HG02798 (cell line): ENCODE data around the gene SH3BGRL3.
"Not testable (repeated sequence)": the region's sequence is repeated elsewhere in the genome, so short reads cannot be mapped to it uniquely, and the experiment has no call there.

ENCODE experiments used
- ATAC-seq: cut with Tn5 transposase; IDR thresholded peaks from one replicate; pipeline ENCODE4 v1.9.1; 2021; ENCODE audit warnings: mild to moderate bottlenecking; ENCODE audit not compliant: unreplicated experiment, poor library complexity

SH3BGRL3 gene

DNA sequence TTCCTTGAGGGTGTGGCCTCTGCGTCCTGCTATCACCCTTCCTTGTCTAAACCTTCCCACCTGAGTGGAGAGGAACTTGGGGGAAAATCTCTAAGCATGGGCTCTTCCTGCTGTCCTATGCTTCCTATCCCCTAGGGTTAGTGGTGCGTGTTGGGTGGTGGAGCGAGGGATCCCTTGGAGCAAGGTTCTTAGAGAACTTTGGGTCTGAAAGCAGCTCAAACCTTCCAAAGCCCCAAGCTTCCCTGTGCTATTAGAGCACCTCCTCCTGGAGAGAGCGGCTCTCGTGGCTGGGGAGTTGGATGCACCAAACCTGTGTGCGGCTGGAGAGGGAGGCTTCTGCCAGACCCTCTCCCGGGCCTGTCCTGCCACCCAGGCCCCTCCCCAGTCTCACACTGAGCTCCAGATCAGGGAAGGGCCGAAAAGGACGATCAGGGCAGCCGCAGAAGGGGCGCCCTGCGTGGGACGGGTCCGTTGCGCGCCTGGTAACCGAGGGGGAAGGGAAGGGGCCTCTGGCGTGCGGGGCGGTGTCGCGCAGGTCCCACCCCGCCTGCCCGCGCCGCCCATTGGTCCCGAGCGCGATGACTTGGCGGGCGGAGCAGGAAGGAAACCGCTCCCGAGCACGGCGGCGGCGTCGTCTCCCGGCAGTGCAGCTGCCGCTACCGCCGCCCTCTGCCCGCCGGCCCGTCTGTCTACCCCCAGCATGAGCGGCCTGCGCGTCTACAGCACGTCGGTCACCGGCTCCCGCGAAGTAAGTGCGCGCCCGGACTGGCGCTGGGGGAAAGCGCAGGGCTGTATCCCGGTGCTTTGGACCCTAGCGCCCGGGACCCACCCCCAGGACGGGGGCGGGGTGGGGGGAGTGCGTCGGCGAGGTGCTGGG lies at the start of gene SH3BGRL3:
SH3BGRL3 (plus strand) TSS at position 631 of the 877 bp plus-strand sequence; CDS start at position 701, 70 bp downstream.
- peak; percentile 76 for ATAC-seq

DNA sequence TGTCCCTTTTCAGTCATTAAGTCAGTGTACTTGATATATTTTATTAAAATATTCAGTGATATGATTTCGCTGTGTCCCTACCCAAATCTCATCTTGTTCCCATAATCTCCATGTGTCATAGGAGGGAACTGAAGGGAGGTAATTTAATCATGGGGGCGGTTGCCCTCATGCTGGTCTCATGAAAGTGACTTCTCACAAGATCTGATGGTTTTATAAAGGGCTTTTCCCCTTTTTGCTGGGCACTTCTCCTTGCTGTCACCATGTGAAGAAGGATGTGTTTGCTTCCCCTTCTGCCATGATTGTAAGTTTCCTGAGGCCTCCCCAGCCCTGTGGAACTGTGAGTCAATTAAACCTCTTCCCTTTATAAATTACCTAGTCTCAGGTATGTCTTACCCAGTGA lies 49.2 kb upstream of the SH3BGRL3 start:
- ATAC-seq = not testable (repeated sequence)

DNA sequence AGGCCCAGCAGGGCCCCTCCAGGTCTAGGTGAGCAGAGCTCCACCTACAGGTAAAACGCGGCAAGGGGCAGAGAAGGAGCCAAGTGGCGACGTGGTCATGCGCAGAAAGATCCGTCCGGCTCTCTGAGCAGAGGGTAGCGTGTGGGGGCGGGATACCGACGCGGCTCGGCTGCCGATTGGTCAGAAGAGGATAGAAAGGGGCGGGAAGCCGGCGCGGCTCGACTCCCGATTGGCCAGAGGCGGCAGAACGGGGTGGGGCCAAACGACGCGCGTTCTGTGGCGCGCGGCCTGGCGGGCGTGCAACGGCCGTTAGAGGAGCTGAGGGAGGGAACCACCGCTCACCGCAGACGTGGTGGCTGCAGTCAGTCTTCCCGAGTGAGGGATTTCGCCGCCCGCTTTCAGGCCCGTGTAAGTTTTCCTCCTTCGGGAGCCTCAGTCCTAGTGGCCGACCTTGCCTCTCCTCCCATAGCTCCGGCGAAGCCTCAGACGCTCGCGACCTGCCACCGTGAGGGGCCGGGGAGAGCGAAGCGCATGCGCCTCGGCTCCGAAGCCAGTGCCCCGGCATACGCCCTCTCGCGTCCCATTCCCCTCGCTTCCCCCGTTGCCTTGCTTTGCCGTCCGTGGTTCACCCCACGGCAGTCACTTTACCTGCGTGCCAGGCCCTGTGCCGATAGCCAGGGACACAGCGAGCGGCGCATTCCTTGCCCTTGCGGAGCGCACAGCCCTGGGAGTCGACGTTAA lies 45.8 kb upstream of the SH3BGRL3 start, which contains the start of gene CEP85:
CEP85 (plus strand) TSS at position 298 of the 741 bp plus-strand sequence. CDS start 5,584 bp downstream, outside the sequence.
- ATAC-seq = peak; percentile 94

DNA sequence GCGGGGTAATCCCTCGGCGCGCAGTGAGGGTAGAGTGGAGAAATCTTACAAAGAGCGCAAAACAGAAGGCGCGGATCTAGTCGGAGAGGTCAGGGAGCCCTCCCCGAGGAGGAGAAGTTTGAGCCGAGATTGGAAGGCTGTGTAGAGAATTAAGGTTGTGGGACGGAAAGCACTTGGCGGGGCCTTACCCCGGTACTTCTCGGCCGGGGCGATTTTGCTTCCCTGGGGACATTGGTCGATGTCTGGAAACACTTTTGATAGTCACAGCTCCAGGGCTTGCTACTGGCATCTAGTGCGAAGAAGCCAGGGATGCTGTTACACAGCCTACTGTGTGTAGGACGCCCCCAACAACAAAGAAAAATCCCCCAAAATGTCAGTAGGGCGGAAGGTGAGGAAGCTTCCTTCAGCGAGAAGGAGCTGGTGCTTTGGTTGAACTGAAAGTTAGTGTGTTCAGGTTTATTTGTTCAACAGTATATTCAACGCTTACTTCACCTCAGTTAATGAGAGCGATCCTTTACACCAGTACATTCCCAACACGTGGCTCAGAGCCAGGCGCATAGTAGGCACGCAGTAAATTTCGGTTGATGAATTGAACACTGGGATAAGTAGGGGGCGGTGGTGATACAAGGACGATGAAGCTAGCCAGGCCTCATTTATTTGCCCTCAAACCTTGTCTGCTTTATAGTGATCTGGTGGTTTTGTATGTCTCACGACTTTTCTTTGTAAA lies 45.1 kb upstream of the SH3BGRL3 start:
- no peak for ATAC-seq

DNA sequence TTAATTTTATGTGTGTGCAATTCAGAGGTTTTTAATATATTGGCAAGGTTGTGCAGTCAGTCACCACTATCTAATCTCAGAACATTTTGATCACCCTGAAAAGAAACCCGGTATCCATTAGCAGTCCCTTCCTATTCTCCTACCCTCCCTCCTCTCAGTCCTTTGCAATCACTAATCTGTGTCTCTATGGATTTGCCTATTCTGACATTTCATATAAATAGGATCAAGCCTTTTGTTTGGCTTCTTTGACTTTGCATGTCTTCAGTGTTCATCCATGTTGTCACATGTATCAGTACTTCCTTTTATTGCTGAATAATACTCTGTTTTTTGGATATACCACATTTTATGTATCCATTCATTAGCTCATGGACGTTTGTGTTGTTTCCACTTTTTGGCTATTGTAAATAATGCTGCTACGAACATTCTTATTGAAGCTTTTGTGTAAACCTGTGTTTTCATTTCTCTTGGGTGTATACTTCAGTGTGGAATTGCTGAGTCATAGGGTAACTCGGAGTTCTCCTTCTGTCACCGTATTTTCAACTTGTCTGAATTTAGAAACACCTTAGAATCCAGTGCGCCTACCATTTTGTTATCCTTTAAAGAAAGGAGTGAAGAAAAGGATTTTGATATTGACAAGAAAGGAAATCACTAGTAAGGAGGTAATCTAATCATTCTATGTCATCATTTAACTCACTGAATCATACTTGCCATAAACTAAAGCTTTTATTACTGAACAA lies 42.5 kb upstream of the SH3BGRL3 start:
- no peak for ATAC-seq

DNA sequence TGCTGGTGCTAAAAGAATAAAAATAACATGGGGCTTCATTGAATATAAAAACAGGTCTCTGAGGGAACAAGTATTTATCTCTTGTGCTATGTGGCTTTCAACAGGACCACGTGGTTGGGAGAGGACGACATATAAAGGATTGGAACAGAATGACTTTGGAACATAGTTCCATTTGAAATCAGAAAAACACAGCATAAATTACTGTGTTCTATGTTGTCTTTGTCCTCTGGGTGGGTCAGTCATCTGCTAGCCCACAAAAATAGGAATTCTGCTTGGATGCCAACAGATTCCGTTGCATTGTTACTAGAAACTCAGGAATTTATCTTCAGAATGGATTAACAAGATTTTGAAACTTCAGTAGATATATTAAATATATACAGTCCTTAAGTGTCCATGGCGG lies 40.0 kb upstream of the SH3BGRL3 start:
- ATAC-seq = no peak

DNA sequence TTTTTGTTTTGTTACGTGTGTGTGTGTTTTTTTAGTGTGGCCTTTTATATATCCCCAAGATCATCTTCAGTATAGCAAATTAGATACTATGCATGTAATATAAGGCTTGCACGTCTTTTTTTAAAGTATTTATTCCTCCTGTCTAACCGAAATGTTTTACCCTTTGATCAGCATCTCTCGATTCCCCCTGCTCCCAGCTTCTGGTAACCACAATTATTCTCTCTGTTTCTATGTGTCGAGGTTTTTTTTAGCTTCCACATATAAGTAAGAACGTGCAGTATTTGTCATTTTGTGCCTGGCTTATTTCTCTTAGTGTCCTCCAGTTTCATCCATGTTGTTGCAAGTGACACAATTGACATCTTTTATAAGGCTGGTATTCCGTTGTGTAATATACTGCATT lies 27.2 kb upstream of the SH3BGRL3 start:
- no peak for ATAC-seq

DNA sequence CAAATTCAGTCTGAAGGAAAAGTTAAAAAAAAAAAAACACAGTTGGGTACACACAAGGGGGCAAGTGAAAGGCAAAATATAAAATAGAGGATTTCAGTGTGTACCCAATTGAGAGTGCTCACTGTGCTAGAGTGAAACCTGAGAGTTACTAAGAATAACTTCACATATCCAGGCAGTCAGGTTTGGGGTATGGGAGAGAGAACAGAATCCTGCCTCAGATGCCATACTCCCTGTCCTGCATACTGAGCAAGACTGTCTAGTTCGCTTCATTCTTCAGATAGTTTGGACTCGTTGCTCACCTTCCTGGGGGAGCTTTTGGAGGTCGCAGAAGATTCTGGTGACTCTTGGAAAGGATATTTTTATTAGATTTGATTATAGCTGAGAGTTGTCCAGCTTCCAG lies 25.5 kb upstream of the SH3BGRL3 start:
- no peak for ATAC-seq

DNA sequence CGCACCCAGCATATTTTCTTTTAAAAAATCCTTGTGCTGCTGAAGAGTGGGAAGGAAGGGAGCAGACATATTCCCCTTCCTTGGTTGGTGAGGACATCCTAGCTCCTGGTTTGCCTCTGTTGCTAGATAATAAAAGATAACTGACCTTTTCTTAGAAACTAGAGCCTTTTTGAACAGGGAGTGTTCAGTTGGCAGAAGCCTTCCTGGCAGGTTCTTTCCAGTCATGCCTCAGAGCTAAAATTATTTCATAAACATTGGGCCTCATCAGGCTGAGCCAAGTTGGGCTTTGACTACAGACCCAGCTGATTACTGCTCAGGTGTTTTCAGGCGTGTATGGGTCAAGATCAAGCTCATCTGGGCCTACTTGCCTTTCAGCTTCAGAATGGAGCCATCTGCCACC lies 22.7 kb upstream of the SH3BGRL3 start:
- ATAC-seq = no peak

DNA sequence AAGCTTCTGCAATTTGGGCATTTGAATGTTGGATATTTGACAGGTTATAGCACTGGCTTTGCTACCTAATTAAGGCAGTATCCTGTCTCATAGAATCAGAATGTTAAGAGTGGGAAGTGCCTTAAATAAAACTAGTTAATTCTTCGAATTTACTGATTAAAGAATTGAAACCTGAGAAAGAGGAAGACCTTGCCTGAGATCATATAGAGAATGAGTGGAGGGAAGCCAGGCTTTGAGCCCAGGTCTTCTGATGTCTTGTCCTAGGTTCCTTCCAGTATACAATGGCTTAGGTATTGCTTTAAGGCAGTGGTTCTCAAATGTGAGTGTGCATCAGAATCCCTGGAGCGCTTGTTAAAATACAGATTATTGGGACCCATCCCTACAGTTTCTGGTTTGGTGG lies 20.9 kb upstream of the SH3BGRL3 start:
- no peak for ATAC-seq

DNA sequence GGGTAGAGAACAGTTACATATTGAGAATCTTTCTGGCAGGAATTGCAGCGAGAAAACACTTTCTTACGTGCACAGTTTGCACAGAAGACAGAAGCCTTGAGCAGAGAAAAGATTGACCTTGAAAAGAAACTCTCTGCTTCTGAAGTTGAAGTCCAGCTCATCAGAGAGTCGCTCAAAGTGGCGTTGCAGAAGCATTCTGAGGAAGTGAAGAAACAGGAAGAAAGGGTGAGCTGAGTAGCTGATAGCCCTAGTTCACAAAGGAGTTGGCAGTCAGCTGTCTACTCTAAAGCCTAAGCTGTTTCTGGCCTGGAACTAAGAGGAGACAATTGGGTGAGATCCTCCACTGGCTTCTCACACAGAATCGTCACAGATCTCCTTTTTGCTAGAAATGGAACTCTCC lies 20.3 kb upstream of the SH3BGRL3 start:
- no peak for ATAC-seq

DNA sequence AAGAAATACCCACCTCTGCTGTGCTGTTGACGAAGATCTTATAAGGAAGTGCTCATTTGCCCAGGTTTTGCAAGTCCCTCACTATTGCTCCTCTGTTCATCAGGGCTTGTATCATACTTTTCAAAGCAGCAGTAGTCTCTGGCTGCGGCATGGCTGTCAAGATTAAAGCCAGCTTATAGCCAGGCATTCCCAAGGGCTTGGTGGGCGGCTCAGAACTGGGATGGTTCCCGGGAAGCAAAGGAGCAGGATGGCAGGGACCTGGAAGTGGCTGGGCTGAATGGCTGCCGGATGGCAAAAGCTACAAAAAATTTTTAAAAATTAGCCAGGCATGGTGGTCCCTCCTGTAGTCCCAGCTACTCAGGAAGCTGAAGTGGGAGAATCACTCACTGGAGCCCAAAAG lies 16.7 kb upstream of the SH3BGRL3 start:
- no peak for ATAC-seq

DNA sequence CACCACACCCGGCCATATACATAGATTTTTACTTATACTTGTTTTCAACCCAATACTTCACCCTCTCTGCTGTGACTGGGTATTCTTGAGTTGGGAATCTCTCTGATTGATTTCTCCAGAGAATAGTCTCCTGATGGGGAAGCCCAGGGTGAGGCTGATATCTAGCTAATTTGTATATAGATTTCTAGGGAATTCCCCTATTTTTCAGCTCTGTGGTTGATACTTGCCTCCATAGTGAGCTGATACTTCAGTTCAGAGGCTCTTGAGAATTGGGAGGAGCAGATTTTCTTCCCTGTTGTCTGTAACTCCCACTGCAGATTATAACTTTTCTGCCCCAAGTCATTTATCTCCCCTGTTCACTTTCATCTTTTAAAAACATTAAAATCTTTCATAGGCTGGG lies 14.5 kb upstream of the SH3BGRL3 start:
- ATAC-seq = no peak

DNA sequence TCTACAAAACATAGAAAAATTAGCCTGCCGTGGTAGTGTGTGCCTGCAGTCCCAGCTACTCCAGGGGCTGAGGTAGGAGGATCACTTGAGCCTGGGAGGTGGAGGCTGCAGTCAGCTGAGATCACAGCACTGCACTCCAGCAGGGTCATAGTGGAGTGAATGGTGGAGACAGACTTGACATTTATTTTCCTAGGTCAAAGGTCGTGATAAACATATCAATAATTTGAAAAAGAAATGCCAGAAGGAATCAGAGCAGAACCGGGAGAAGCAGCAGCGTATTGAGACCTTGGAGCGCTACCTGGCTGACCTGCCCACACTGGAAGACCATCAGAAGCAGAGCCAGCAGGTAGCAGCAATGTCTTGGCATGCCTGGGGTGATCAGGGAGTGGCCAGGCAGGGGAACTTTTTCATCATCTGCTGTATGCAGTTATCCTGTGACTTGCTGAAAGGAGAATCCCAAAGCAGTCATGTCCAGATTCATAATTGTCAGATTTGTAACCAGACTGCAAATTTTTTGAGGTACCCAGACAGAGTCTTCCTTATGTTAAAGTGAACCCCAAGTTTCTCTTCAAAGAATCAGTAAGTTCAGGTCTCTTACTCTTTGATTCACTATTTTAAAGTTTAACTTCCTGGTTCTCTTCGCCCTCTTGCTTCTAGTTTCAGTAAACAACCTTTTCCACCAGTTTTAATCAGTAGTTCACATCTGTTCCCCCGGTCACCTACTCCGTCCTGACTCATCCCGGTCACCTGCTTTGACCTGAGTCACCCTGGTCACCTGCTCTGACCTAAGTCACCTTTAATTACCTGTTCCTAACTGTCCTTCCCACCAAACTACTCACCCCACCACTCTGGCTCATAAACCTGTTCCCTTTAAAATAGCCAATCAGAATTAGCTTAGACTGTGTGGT lies 11.3 kb upstream of the SH3BGRL3 start:
- ATAC-seq = no peak

DNA sequence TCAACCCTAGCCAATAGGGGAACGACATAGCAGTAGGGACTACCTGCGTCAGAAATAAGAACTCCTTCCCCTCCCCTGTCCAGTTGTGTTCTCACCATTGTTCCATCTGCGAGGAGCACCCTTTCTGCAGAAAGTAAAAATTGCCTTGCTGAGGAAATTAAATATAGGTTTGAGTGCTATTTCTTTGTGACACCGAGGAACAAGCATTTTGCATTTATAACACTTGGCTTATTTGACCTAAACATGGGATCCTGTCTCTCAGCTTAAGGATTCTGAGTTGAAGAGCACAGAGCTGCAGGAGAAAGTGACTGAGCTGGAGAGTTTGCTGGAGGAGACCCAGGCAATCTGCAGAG lies 10.7 kb upstream of the SH3BGRL3 start:
- ATAC-seq = no peak

DNA sequence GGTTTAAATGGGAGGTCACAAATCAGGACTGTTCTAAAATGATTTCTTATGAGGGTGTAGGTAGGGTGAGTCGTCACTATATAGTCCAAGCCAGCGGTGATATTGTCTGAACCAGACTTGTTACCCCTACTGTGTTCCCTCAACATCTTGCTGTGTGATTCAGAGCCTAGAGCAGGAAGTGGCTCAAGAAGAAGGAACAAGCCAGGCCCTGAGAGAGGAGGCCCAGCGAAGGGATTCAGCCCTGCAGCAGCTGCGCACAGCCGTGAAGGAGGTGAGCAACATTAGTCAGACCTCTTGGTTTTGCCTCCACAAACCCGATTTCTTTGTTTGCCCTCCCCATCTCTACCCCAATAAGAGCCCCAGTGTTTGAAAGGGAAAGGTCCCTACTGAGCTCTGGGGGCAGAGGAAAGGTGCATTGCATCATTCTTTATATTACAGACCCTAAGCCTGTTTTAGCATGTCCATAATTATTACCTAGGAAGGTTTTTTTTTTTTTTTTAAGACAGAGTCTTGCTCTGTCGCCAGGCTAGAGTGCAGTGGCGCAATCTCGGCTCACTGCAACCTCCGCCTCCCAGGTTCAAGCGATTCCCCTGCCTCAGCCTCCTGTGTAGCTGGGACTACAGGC lies 5.0 kb upstream of the SH3BGRL3 start:
- ATAC-seq = no peak

DNA sequence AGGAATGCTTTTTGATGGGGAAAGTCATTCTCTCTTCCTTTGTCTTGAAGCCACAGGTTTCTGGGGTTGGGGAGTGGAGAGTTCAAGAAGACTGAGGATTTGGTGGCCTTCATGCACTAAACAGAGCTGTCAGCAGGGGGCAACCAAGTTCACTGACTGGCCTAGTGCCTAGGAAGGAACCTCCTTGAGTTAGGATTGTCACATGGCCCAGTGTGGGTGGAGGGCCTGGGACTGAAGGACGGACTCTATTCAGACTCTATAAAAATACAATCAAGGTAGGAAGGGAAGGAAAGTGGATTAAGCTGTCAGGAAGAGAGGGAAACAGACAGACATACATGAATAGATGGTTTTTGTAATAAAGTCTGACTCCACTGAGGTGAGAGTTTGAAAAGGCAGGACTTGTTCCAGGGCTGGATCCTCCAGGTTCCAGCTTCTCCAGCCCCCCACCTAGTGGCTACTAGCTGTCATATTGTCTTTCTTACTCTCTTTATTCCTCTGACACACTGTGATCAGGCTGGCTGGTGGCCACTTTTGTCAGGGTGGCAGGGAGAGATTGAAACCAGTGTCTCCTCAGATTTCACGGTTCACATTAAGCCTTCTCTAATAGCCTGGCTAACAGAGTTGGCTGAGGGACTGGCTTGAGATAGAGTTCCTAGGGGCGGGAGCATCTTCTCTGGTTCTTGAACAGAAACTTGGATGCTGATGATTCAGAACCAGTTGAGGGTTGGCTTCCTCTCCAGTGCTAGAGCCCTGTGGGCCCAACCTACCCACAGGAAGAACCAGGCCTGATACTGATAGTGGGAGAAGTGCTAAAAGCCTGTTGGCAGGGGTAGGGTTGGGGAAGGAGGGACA lies 4.1 kb upstream of the SH3BGRL3 start:
- ATAC-seq = no peak

DNA sequence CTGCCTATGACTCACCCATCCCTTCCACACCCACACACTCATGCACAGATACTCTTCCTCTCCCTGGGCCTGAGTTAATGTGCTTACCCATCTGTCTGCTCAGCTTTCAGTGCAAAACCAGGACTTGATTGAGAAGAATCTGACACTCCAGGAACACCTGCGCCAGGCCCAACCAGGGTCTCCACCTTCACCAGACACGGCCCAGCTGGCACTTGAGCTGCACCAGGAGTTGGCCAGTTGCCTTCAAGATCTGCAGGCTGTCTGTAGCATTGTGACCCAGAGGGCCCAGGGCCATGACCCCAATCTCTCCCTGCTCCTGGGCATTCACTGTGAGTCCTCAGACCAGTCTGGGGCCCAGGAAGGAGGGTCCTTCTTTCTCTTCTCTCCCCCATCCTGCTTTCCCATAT lies 3.5 kb upstream of the SH3BGRL3 start:
- no peak for ATAC-seq
